ENCODE data around the gene ACOT7.

Gene ACOT7

GRCh38 chr1:6345460-6345859 is 48.1 kb downstream of the ACOT7 start:
- Histone ChIP-seq H3K27me3 (ENCODE audit: insufficient read depth, low read depth) (no peaks in the 10 kb centered on the region), H3K36me3 (ENCODE audit: insufficient read depth) (no peaks in the 10 kb centered on the region), H3K4me3 (IDR thresholded peaks at IDR 0.05; ENCODE audit: insufficient read depth, low read depth, low read length) (no peak overlapping the region), H3K4me1 (ENCODE audit: low read depth, poor library complexity, severe bottlenecking) (no peaks in the 10 kb centered on the region), H3K4me2 (no peak overlapping the region), H3K79me2 (ENCODE audit: insufficient read depth, low read depth) (no peaks in the 10 kb centered on the region), H3K27ac (no peak overlapping the region), H4K20me1 (ENCODE audit: insufficient read depth) (no peaks in the 10 kb centered on the region), H2AFZ (ENCODE audit: low read depth) (no peak overlapping the region), H3K9ac (no peak overlapping the region)
- no peak for TF ChIP-seq CTCF (conservative IDR thresholded peaks at IDR 0.05; ENCODE audit: low read depth, low read length)

DNA sequence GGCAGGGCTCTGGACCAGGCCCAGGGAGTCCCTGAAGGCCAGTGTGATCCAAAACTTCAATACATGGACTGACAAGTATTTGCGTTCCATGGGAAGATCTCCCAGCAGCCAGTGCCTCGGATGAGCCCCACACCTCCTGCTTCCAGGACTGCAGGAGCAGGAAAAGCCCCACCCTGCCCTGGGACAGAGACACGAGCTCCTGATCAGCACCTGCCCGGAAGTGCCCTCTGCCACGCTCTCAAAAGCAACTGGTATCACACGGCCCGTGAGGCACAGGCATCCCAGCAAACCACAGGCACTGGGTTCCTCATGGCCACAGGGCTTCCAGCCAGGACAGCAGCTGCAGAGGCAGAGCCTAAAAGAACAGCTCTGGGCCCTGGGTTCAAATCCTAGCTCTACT is 48.6 kb downstream of the ACOT7 start:
- Histone ChIP-seq H2AFZ (ENCODE audit: low read depth) (no peak overlapping the region), H3K4me2 (no peak overlapping the region), H3K27ac (no peak overlapping the region), H3K4me3 (IDR thresholded peaks at IDR 0.05; ENCODE audit: insufficient read depth, low read depth, low read length) (no peak overlapping the region), H3K36me3 (ENCODE audit: insufficient read depth) (no peaks in the 10 kb centered on the region), H3K27me3 (ENCODE audit: insufficient read depth, low read depth) (no peaks in the 10 kb centered on the region), H3K4me1 (ENCODE audit: low read depth, poor library complexity, severe bottlenecking) (no peaks in the 10 kb centered on the region), H3K9ac (no peak overlapping the region), H4K20me1 (ENCODE audit: insufficient read depth) (no peaks in the 10 kb centered on the region), H3K79me2 (ENCODE audit: insufficient read depth, low read depth) (no peaks in the 10 kb centered on the region)
- TF ChIP-seq CTCF (conservative IDR thresholded peaks at IDR 0.05; ENCODE audit: low read depth, low read length), result no peak

DNA sequence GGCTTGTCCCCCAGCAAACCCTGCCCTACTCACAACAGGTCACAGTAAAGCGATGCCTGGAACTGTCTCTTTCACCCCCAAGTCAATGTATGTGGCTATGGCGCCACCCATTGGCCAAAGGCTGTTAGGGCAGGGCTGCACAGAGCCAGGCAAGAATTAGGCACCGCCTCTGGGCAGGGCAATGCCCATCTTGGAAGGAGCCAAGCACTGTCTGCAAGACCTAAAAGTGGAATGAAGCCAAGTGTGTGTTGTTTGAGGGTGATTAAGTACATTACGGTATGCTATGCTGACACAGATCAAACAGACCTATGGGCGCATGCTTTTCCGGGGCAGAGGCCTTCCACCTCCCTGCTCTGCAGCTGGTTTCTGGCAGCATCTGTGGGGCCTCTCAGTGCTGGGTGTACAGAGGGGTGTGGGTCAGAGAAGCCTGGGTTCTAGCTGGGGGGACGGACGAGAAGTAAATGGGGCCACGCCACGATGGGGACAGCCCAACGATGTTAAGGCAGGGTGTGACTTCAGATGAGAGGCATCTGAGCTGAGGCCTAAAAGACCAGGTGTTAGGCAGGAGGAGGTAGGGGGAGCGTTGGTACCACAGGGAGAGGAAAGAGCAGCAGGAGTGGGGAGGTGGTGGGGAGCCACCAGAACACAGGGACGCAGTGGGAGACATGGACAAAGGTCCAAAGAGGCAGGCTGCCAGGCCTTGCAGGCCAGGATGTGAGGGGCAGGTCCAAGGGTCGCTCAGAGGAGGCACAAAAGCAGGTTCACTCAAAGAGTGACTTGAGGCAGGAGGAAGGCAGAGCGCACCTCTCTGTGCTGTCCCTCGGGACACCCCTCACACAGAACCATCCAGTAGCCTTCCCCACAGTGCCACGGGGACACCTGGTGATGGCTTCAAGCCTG is 49.8 kb downstream of the ACOT7 start:
- Histone ChIP-seq H3K27me3 (ENCODE audit: insufficient read depth, low read depth) (no peaks in the 10 kb centered on the region), H3K4me3 (IDR thresholded peaks at IDR 0.05; ENCODE audit: insufficient read depth, low read depth, low read length) (no peak overlapping the region), H2AFZ (ENCODE audit: low read depth) (no peak overlapping the region), H3K36me3 (ENCODE audit: insufficient read depth) (no peaks in the 10 kb centered on the region), H3K9ac (no peak overlapping the region), H3K27ac (no peak overlapping the region), H3K4me2 (no peak overlapping the region), H4K20me1 (ENCODE audit: insufficient read depth) (no peaks in the 10 kb centered on the region), H3K79me2 (ENCODE audit: insufficient read depth, low read depth) (no peaks in the 10 kb centered on the region), H3K4me1 (ENCODE audit: low read depth, poor library complexity, severe bottlenecking) (no peaks in the 10 kb centered on the region)
- TF ChIP-seq CTCF (conservative IDR thresholded peaks at IDR 0.05; ENCODE audit: low read depth, low read length), result peak; percentile 87

- no peaks in the 10 kb centered on the region for H4K20me1 ChIP-seq (ENCODE audit: insufficient read depth)
- H2AFZ ChIP-seq (ENCODE audit: low read depth), result no peak overlapping the region
- H3K36me3 ChIP-seq (ENCODE audit: insufficient read depth), result no peaks in the 10 kb centered on the region
- no peaks in the 10 kb centered on the region for H3K4me1 ChIP-seq (ENCODE audit: low read depth, poor library complexity, severe bottlenecking)
- no peak overlapping the region for H3K27ac ChIP-seq
- TF ChIP-seq CTCF (conservative IDR thresholded peaks at IDR 0.05; ENCODE audit: low read depth, low read length), result no peak
- no peak overlapping the region for H3K4me2 ChIP-seq
- H3K4me3 ChIP-seq (IDR thresholded peaks at IDR 0.05; ENCODE audit: insufficient read depth, low read depth, low read length), result no peak overlapping the region
- no peaks in the 10 kb centered on the region for H3K79me2 ChIP-seq (ENCODE audit: insufficient read depth, low read depth)
- no peak overlapping the region for H3K9ac ChIP-seq
- no peaks in the 10 kb centered on the region for H3K27me3 ChIP-seq (ENCODE audit: insufficient read depth, low read depth)
Observed at GRCh38 chr1:6342056-6342455, 51.5 kb downstream of the ACOT7 start.
